Motor neuron (in vitro differentiated cells): ENCODE data around the gene CRTC1. TPM values are rescaled to one million over a fixed set of nuclear protein-coding genes. Genes with fewer than 3 reads are reported as not detected.

Experiments used
- ATAC-seq, 8 experiments: fragments of 200-7000 bp; cut with Tn5 transposase; replicated peaks in 6 of 8; 2 replicates each; pipeline ENCODE4 v1.8.0; 2021; ENCODE audit warnings: mild to moderate bottlenecking in 8 of 8, moderate library complexity in 8 of 8
- H3K27ac ChIP-seq, 2 donors: fragments of 250-450 bp; sonication (Bioruptor Pico); 2 replicates each; pipeline ENCODE4 v1.9.0; 2021; ENCODE audit warnings: antibody characterized with exemption in 2 of 2, mild to moderate bottlenecking in 2 of 2, moderate library complexity in 1 of 2
- H3K4me1 ChIP-seq, 2 donors: fragments of 250-450 bp; sonication (Bioruptor Pico); replicated peaks in 1 of 2; 2 replicates each; pipeline ENCODE4 v1.6.1; 2021; ENCODE audit warnings: antibody characterized with exemption in 2 of 2, mild to moderate bottlenecking in 2 of 2, moderate library complexity in 1 of 2
- H3K4me3 ChIP-seq, 5 donors: fragments of 250-450 bp; sonication (Bioruptor Pico); 2 replicates each; pipeline ENCODE4 v1.9.0; 2021; ENCODE audit warnings: antibody characterized with exemption in 5 of 5, mild to moderate bottlenecking in 5 of 5, moderate library complexity in 4 of 5
- WGBS, 10 experiments: fragments of 450-650 bp; shearing (Covaris generic); methylation state at CpG; one replicate each; pipeline ENCODE4 v1.0.0; 2022; 5-methylcytosine and 5-hydroxymethylcytosine counted together
- in situ Hi-C, 9 experiments: fragments of 400-800 bp; cut with MboI; loops; one replicate each; pipeline ENCODE4 v1.15.0; 2021; ENCODE audit warnings: low sequenced_read_pairs in 9 of 9, low pct_unique_long_range_greater_than_20kb in 2 of 9; ENCODE audit not compliant: unreplicated experiment in 9 of 9
- total RNA-seq, 8 experiments: library from RNA; unstranded; fragments of 300-600 nt; gene quantifications; 2 replicates each; pipeline versions ENCODE4 v1.2.3 to v1.2.4, GENCODE V29; 2022

The CRTC1 gene
- total RNA-seq, 8 experiments from 2014 or later, result 2.0 to 8.8 (median 8.0) TPM

GRCh38 chr19:18647371-18647767 lies 36.1 kb upstream of the CRTC1 start:
- Histone ChIP-seq H3K4me3 (no peak overlapping the region), H3K4me1 (peaks cover 45 to 56% of the 10 kb centered on the region in 2 donors), H3K27ac (peak overlapping the region in 1 of 2 donors; percentile 79)
- whole genome bisulfite sequencing, 10 experiments, result 20 to 100% (median 83%) methylated on average over 1 of the region's 1 CpG; no CpG with 5 or more reads in 7 of the 10 experiments
- no peak for ATAC-seq
- in situ Hi-C loops, result no loop called here

- Histone ChIP-seq H3K4me3 (no peak overlapping the region), H3K27ac (peak overlapping the region in 1 of 2 donors; percentile 79), H3K4me1 (peaks cover 45 to 56% of the 10 kb centered on the region in 2 donors)
- 80 to 89% (median 82%) methylated on average over 1 to 6 of the region's 10 CpGs; no CpG with 5 or more reads in 7 of the 10 experiments for WGBS, 10 experiments
- no peak for ATAC-seq
- in situ Hi-C loops, result no loop called here
Measured at GRCh38 chr19:18647807-18648206, 35.7 kb upstream of the CRTC1 start.

DNA sequence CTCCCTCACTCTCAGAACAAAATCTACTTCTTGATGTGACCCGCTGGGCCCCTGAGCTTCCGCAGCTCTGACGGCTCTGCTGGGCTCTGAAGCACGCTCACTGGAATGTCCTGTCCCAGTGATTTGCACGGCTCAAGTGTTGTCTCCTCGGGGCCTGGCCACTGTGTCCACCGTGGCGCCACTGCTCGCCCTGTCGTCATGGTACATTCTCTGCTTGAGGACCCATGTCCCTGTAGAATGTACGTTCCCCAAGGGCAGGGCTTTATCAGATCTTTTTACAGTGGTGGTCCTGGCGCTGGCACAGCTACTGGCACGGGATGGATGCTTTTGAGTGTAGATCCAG lies 34.5 kb upstream of the CRTC1 start:
- H3K4me3 ChIP-seq, result no peak overlapping the region
- peaks cover 45 to 56% of the 10 kb centered on the region in 2 donors for H3K4me1 ChIP-seq
- in situ Hi-C loops, result no loop called here
- WGBS, 10 experiments, result 44 to 70% (median 56%) methylated on average over 1 to 5 of the region's 13 CpGs; no CpG with 5 or more reads in 6 of the 10 experiments
- peak in 5 of 8 experiments; percentile 10 to 21 (median 16) for ATAC-seq
- no peak overlapping the region for H3K27ac ChIP-seq

- peaks cover 45 to 54% of the 10 kb centered on the region in 2 donors for H3K4me1 ChIP-seq
- peak; percentile 30 to 81 (median 74) for ATAC-seq
- H3K27ac ChIP-seq, result peak overlapping the region in 1 of 2 donors; percentile 70
- H3K4me3 ChIP-seq, result no peak overlapping the region
- in situ Hi-C loops, result no loop called here
- WGBS, 10 experiments, result 20 to 59% (median 43%) methylated on average over 2 to 7 of the region's 25 CpGs; no CpG with 5 or more reads in 4 of the 10 experiments
Measured at GRCh38 chr19:18649371-18650020, 34.0 kb upstream of the CRTC1 start.

- no peak overlapping the region for H3K4me3 ChIP-seq
- H3K27ac ChIP-seq, result peak overlapping the region in 1 of 2 donors; percentile 70
- 15 to 55% (median 28%) methylated on average over 1 to 14 of the region's 17 CpGs; no CpG with 5 or more reads in 5 of the 10 experiments for WGBS, 10 experiments
- in situ Hi-C loops, result no loop called here
- H3K4me1 ChIP-seq, result peaks cover 45 to 49% of the 10 kb centered on the region in 2 donors
- ATAC-seq, result peak; percentile 9 to 69 (median 54)
Measured at GRCh38 chr19:18650021-18650390, 33.5 kb upstream of the CRTC1 start.

DNA sequence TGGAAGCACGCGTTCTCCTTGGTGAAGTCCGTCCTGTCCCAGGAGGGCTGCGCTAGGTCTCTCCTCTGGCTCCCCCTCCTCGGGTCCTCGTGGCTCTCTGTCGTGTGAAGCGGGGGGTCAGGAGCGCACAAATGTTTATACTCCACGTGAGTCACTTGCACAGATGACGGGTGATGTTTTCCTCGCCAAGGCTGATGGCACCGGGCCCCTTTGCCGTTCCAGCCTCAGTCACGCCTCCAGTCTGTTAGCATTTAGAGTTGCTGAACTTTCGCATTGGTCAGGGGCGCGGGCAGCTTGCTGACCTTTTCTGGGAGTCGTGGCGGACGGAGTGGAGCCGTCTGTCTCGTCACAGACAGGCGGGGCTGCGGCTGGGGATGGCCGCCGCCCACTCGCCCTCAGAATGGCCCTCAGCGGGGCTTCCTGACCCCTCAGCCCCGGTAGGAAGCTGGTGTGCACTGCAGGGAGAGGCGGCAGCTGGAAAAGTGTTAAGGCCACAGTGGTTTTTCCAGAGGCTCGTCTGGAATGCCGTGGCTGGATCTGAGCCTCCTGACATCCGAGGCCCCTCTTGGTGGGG lies 32.9 kb upstream of the CRTC1 start:
- Histone ChIP-seq H3K4me1 (peaks cover 45 to 48% of the 10 kb centered on the region in 2 donors), H3K27ac (peak overlapping the region in 1 of 2 donors; percentile 70), H3K4me3 (no peak overlapping the region)
- ATAC-seq, result peak in 6 of 8 experiments; percentile 25 to 75 (median 48)
- in situ Hi-C loops, result no loop called here
- 0 to 60% (median 37%) methylated on average over 1 to 15 of the region's 34 CpGs; no CpG with 5 or more reads in 4 of the 10 experiments for WGBS, 10 experiments

DNA sequence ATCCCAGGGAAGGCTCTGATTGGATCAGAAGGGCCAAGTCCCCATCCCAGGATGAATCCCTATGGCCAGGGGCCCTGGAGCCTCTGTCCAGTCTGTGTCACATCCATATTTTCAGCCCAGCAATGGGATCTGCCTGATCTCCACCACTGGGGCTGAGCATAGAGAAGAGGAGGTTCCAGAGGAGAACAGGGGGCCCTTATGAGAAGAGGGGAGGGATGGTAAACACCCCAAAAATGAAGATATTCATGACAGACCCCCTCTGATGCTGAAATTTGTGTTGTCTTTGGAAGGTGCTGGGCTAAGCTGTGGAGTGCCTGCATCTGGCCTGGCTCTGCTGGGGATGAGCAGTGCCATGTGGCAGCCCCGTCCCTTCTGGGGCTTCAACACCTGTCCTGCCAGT lies 32.2 kb upstream of the CRTC1 start:
- H3K4me3 ChIP-seq, result no peak overlapping the region
- H3K4me1 ChIP-seq, result peaks cover 45 to 49% of the 10 kb centered on the region in 2 donors
- WGBS, 10 experiments, result no CpG with 5 or more reads among the region's 1 CpG
- in situ Hi-C loops, result no loop called here
- H3K27ac ChIP-seq, result no peak overlapping the region
- no peak for ATAC-seq

- Histone ChIP-seq H3K27ac (no peak overlapping the region), H3K4me3 (no peak overlapping the region), H3K4me1 (peaks cover 45 to 49% of the 10 kb centered on the region in 2 donors)
- in situ Hi-C loops, result no loop called here
- WGBS, 10 experiments, result 60 to 100% (median 93%) methylated on average over 1 to 4 of the region's 6 CpGs; no CpG with 5 or more reads in 7 of the 10 experiments
- ATAC-seq, result no peak
Measured at GRCh38 chr19:18651733-18652132, 31.7 kb upstream of the CRTC1 start.

DNA sequence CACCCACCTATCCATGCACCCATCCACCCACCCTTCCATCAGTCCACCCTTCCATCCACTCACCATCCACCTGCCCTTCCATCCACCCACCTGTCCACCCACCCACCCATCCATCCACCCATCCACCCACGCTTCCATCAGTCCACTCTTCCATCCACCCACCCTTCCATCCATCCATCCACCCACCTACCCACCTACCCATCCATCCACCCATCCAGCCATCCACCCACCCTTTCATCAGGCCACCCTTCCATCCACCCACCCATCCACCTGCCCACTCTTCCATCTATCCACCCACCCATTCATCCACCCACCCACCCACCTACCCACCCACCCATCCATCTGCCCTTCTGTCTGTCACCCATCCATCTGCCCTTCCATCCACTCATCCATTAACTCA lies 29.6 kb upstream of the CRTC1 start:
- H3K4me3 ChIP-seq, result no peak overlapping the region
- no CpG with 5 or more reads among the region's 1 CpG for WGBS, 10 experiments
- in situ Hi-C loops, result no loop called here
- no peak for ATAC-seq
- peaks cover 48 to 57% of the 10 kb centered on the region in 2 donors for H3K4me1 ChIP-seq
- H3K27ac ChIP-seq, result no peak overlapping the region

DNA sequence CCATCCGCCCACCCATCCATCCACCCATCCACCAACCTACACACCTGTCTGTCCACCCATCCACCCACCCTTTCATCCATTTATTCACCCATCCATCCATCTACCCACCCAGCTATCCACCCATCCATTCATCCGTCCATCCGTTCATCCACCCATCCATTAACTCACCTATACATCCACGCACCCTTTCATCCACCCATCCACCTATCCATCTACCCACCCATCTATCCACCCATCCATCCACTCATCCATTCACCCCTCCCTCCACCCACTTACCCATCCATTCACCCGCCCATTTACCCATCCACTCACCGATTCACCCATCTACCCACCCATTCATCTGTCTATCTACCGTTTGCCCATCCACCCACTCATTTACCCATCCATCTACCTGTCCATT lies 29.0 kb upstream of the CRTC1 start:
- peaks cover 42 to 57% of the 10 kb centered on the region in 2 donors for H3K4me1 ChIP-seq
- no peak overlapping the region for H3K4me3 ChIP-seq
- WGBS, 10 experiments, result 73 to 100% (median 100%) methylated on average over 2 to 4 of the region's 7 CpGs; no CpG with 5 or more reads in 5 of the 10 experiments
- in situ Hi-C loops, result no loop called here
- ATAC-seq, result no peak
- H3K27ac ChIP-seq, result no peak overlapping the region

DNA sequence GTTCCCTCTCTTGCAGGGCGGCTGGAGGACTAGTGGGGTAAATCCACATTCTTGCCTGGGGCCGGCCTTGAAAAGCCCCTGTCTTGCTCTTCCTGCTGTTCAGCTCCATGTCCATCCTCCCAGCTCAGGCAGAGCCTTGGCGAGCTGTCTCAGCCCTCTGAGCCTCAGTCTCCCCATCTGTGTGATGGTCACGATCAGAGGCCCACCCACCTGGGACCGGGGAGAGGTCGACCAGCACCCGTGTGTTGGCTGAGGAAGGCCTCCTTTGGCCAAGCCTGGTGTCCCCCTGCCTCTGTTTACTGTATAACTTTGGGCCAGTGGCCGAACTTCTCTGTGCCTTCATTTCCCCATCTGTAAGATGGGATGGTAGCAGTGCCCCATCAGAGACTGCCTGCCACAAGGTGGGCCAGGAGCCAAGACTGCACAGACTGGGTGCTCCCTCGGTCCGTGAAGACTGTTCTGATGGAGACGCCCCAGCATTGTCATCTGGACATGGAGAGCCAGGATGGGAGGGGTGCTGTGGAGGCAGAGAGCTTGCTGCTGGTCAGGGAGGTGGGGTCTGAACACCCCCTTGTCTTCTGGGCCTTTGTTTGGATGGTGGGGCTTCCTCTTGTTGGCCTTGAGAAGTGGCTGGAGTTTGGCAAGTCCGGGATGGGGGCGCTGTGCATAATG lies 28.2 kb upstream of the CRTC1 start:
- in situ Hi-C loops, result no loop called here

GRCh38 chr19:18656337-18657086 lies 27.0 kb upstream of the CRTC1 start:
- in situ Hi-C loops, result no loop called here
- H3K27ac ChIP-seq, result no peak overlapping the region

More for the DNA sequence above, 28.2 kb upstream of the CRTC1 start:
- Histone ChIP-seq H3K4me1 (peaks cover 35 to 57% of the 10 kb centered on the region in 2 donors), H3K4me3 (no peak overlapping the region), H3K27ac (no peak overlapping the region)
- ATAC-seq, result no peak
- 100% methylated on average over 1 to 6 of the region's 13 CpGs; no CpG with 5 or more reads in 7 of the 10 experiments for WGBS, 10 experiments

More at GRCh38 chr19:18656337-18657086, 27.0 kb upstream of the CRTC1 start:
- H3K4me1 ChIP-seq, result peaks cover 26 to 48% of the 10 kb centered on the region in 2 donors
- no peak overlapping the region for H3K4me3 ChIP-seq
- 40 to 68% (median 42%) methylated on average over 1 to 4 of the region's 19 CpGs; no CpG with 5 or more reads in 7 of the 10 experiments for WGBS, 10 experiments
- ATAC-seq, result peak in 1 of 8 experiments; percentile 34
